Hematopoietic multipotent progenitor cell (in vitro differentiated cells): Measurements from ENCODE around the gene PTPRT. TPM values are rescaled to one million over a fixed set of nuclear protein-coding genes. Genes with fewer than 3 reads are reported as not detected.

ENCODE experiments used
- DNase-seq, 3 donors: peaks; one replicate each; pipeline ENCODE4 v3.0.0-alpha.2; 2011 to 2015; ENCODE audit warnings: low read depth in 2 of 3, low spot score in 2 of 3
- total RNA-seq: library from RNA; depleted of rRNA; stranded (reverse); fragments of >200 nt; gene quantifications from one replicate; pipeline ENCODE4 v1.2.3, GENCODE V29; 2012

Gene PTPRT
- total RNA-seq, 1 donor: under 0.01 TPM

- no peak for DNase-seq
Measured at GRCh38 chr20:42864116-42864515, 325.6 kb downstream of the PTPRT start.

GRCh38 chr20:42862446-42862845 is 327.3 kb downstream of the PTPRT start:
- no peak for DNase-seq

- DNase-seq: no peak
Measured at GRCh38 chr20:42857446-42857845, 332.3 kb downstream of the PTPRT start.

- no peak for DNase-seq
Measured at GRCh38 chr20:42855896-42856295, 333.8 kb downstream of the PTPRT start.

- DNase-seq: no peak
Measured at GRCh38 chr20:42852691-42853090, 337.0 kb downstream of the PTPRT start.

GRCh38 chr20:42846784-42847490 is 342.8 kb downstream of the PTPRT start:
- DNase-seq: no peak

- no peak for DNase-seq
Measured at GRCh38 chr20:42844751-42845150, 345.0 kb downstream of the PTPRT start.

- DNase-seq: no peak
Measured at GRCh38 chr20:42837456-42837855, 352.2 kb downstream of the PTPRT start.

- DNase-seq: no peak
Measured at GRCh38 chr20:42836339-42836738, 353.4 kb downstream of the PTPRT start.

- DNase-seq: no peak
Measured at GRCh38 chr20:42807876-42808275, 381.8 kb downstream of the PTPRT start.

GRCh38 chr20:42795111-42795695 is 394.5 kb downstream of the PTPRT start:
- DNase-seq: no peak

GRCh38 chr20:42792052-42792451 is 397.7 kb downstream of the PTPRT start:
- no peak for DNase-seq

GRCh38 chr20:42790111-42790510 is 399.6 kb downstream of the PTPRT start:
- DNase-seq: no peak

- no peak for DNase-seq
Measured at GRCh38 chr20:42788707-42789106, 401.0 kb downstream of the PTPRT start.

- no peak for DNase-seq
Measured at GRCh38 chr20:42785041-42785440, 404.7 kb downstream of the PTPRT start.

- no peak for DNase-seq
Measured at GRCh38 chr20:42779216-42779615, 410.5 kb downstream of the PTPRT start.

GRCh38 chr20:42775866-42776265 is 413.8 kb downstream of the PTPRT start:
- no peak for DNase-seq

GRCh38 chr20:42775037-42775436 is 414.7 kb downstream of the PTPRT start:
- no peak for DNase-seq

GRCh38 chr20:42763015-42763414 is 426.7 kb downstream of the PTPRT start:
- DNase-seq: no peak

- DNase-seq: no peak
Measured at GRCh38 chr20:42756991-42757390, 432.7 kb downstream of the PTPRT start.

GRCh38 chr20:42754706-42755105 is 435.0 kb downstream of the PTPRT start:
- DNase-seq: no peak

GRCh38 chr20:42752620-42753019 is 437.1 kb downstream of the PTPRT start:
- DNase-seq: no peak

- DNase-seq: no peak
Measured at GRCh38 chr20:42749556-42749955, 440.1 kb downstream of the PTPRT start.
